Endothelial cell of umbilical vein (primary cell): ENCODE data around the gene CA14. TPM values are rescaled to one million over a fixed set of nuclear protein-coding genes. Genes with fewer than 3 reads are reported as not detected.

Experiments
- BruUV-seq: library from RNA; stranded (reverse); fragments of 400-500 nt; replicated peaks from 2 replicates; lab custom pipeline; 2021; lab: Mats Ljungman, UMichigan
- CTCF ChIA-PET: fragments of 300-600, 350-600 bp; sonication (Branson Sonifier 250); formaldehyde crosslinking; loops from one replicate; lab custom pipeline; 2021; ENCODE audit warnings: antibody characterized with exemption, inconsistent platforms; lab: Charles Lee
- POLR2A ChIA-PET: fragments of 300-600, 350-600 bp; sonication (Branson Sonifier 250); formaldehyde crosslinking; loops from one replicate; lab custom pipeline; 2021; ENCODE audit warnings: antibody characterized with exemption, inconsistent platforms; lab: Charles Lee
- DNase-seq: peaks from one replicate; pipeline ENCODE4 v3.0.0-alpha.2; 2011; ENCODE audit warnings: low read depth, low spot score
- FAIRE-seq: peaks from 2 replicates; lab custom pipeline; 2011; peaks lifted over from hg19 to GRCh38; lab: Jason Lieb, UNC
- H2AFZ ChIP-seq: 2 replicates; pipeline ENCODE4 v1.6.0; 2012; ENCODE audit warnings: low read depth, low read length, control low read depth, inconsistent platforms
- H3K27ac ChIP-seq: 2 replicates; pipeline ENCODE4 v1.5.1; 2011; ENCODE audit warnings: low read depth, mild to moderate bottlenecking, control low read depth, low read length, moderate library complexity; ENCODE audit not compliant: insufficient read depth
- H3K27me3 ChIP-seq, 2 experiments: 2 replicates each; pipeline versions ENCODE4 v1.6.0 to v1.6.1; 2011; ENCODE audit warnings: low read length in 2 of 2, mixed read lengths in 1 of 2; ENCODE audit not compliant: control insufficient read depth in 2 of 2, insufficient read depth in 2 of 2
- H3K36me3 ChIP-seq, 2 experiments: 2 replicates in 1 of 2; 3 replicates in 1 of 2; pipeline ENCODE4 v1.5.1; 2011; ENCODE audit warnings: low read length in 2 of 2, mild to moderate bottlenecking in 1 of 2, moderate library complexity in 1 of 2; ENCODE audit not compliant: control insufficient read depth in 2 of 2, insufficient read depth in 2 of 2; ENCODE audit errors: extremely low read depth in 1 of 2
- H3K4me1 ChIP-seq: 3 replicates; pipeline ENCODE4 v1.5.1; 2011; ENCODE audit warnings: mild to moderate bottlenecking, low read length; ENCODE audit not compliant: control insufficient read depth, insufficient read depth; ENCODE audit errors: extremely low read depth
- H3K4me2 ChIP-seq: 2 replicates; pipeline ENCODE4 v1.6.1; 2011; ENCODE audit warnings: low read length, control low read depth, mixed read lengths; ENCODE audit not compliant: insufficient read depth
- H3K4me3 ChIP-seq, 3 experiments: fragments of 200-600 bp in 1 of 3; sonication (generic), shearing (Covaris generic) in 1 of 3; replicated peaks in 1 of 3; 2 replicates each; pipeline ENCODE4 v1.5.1; 2011 to 2016; ENCODE audit warnings: control low read depth in 3 of 3, low read length in 3 of 3, mild to moderate bottlenecking in 2 of 3, inconsistent platforms in 1 of 3, low read depth in 1 of 3, moderate library complexity in 1 of 3; ENCODE audit not compliant: insufficient read depth in 1 of 3
- H3K79me2 ChIP-seq: 2 replicates; pipeline ENCODE4 v1.6.0; 2012; ENCODE audit warnings: low read length, inconsistent platforms; ENCODE audit not compliant: control insufficient read depth, insufficient read depth
- H3K9ac ChIP-seq: replicated peaks from 2 replicates; pipeline ENCODE3; 2011; ENCODE audit warnings: low read length, control low read depth; ENCODE audit not compliant: insufficient read depth; ENCODE audit errors: extremely low read depth
- H3K9me1 ChIP-seq: replicated peaks from 3 replicates; pipeline ENCODE4 v1.6.0; 2011; ENCODE audit warnings: mild to moderate bottlenecking, low read length; ENCODE audit not compliant: control insufficient read depth, insufficient read depth; ENCODE audit errors: extremely low read depth
- H3K9me3 ChIP-seq: replicated peaks from 2 replicates; pipeline ENCODE4 v1.5.1; 2012; ENCODE audit warnings: low read length, inconsistent platforms; ENCODE audit not compliant: control insufficient read depth, insufficient read depth
- H4K20me1 ChIP-seq: replicated peaks from 2 replicates; pipeline ENCODE3; 2011; ENCODE audit warnings: mild to moderate bottlenecking, low read length; ENCODE audit not compliant: control insufficient read depth, insufficient read depth; ENCODE audit errors: extremely low read depth
- CTCF ChIP-seq, 2 donors: IDR thresholded peaks; 1 replicate in 1 of 2; 2 replicates in 1 of 2; pipeline ENCODE4 v1.5.1; 2011; ENCODE audit warnings: low read length in 2 of 2, mild to moderate bottlenecking in 2 of 2, moderate library complexity in 2 of 2, control low read depth in 1 of 2, inconsistent platforms in 1 of 2, low read depth in 1 of 2; ENCODE audit not compliant: insufficient read depth in 1 of 2; ENCODE audit errors: extremely low read depth in 1 of 2
- EZH2 ChIP-seq: IDR thresholded peaks from 2 replicates; pipeline ENCODE4 v1.6.1; 2012; ENCODE audit warnings: borderline replicate concordance, low read depth, mild to moderate bottlenecking, moderate library complexity, low read length, inconsistent platforms; ENCODE audit not compliant: severe bottlenecking
- FOS ChIP-seq: IDR thresholded peaks from 2 replicates; pipeline ENCODE4 v1.6.1; 2011; ENCODE audit warnings: mild to moderate bottlenecking, low read length, moderate library complexity, borderline replicate concordance; ENCODE audit not compliant: insufficient read depth
- GATA2 ChIP-seq: IDR thresholded peaks from 2 replicates; pipeline ENCODE4 v1.7.0; 2011; ENCODE audit warnings: low read depth, mild to moderate bottlenecking, moderate library complexity, mixed read lengths, low read length; ENCODE audit not compliant: insufficient read length, insufficient read depth
- JUN ChIP-seq: IDR thresholded peaks from 2 replicates; pipeline ENCODE4 v1.6.1; 2011; ENCODE audit warnings: borderline replicate concordance, low read depth; ENCODE audit not compliant: insufficient read length, insufficient read depth
- MAX ChIP-seq: IDR thresholded peaks from 2 replicates; pipeline ENCODE4 v1.6.1; 2011; ENCODE audit not compliant: insufficient read depth, insufficient read length
- MYC ChIP-seq: IDR thresholded peaks from one replicate; pipeline ENCODE4 v1.6.1; 2011; ENCODE audit warnings: mild to moderate bottlenecking, low read depth, low read length
- POLR2A ChIP-seq: IDR thresholded peaks from 2 replicates; pipeline ENCODE4 v1.6.1; 2012; ENCODE audit warnings: low read depth, mild to moderate bottlenecking, control low read depth, low read length
- POLR2AphosphoS5 ChIP-seq: IDR thresholded peaks from 2 replicates; pipeline ENCODE4 v1.6.1; 2012; ENCODE audit warnings: low read depth, mild to moderate bottlenecking, control low read depth, low read length, moderate library complexity; ENCODE audit not compliant: insufficient read depth
- dilution Hi-C: fragments of 300-500 bp; cut with MboI; formaldehyde crosslinking; loops from one replicate; pipeline ENCODE4 v1.15.0; 2019; ENCODE audit warnings: low sequenced_read_pairs; ENCODE audit not compliant: extremely low pct_ligation_motif_present
- intact Hi-C: fragments of 100-400 bp; cut with micrococcal nuclease; formaldehyde crosslinking; loops from one replicate; pipeline ENCODE4 v1.10.0; 2022
- polyA plus RNA-seq, 4 experiments: library from polyadenylated mRNA; depleted of rRNA in 3 of 4; stranded (reverse) in 3 of 4; unstranded in 1 of 4; fragments of >200 nt; gene quantifications; 2 replicates each; pipeline versions ENCODE4 v1.2.1 to v1.2.3, GENCODE V29; 2011 to 2012; ENCODE audit warnings: missing spikeins in 1 of 4
- total RNA-seq: library from RNA; stranded (reverse); gene quantifications from 2 replicates; pipeline ENCODE4 v1.2.3, GENCODE V29; 2021

CA14 gene
- total and polyA plus RNA-seq, 2 donors (not counting 3 experiments of a cell fraction or from before 2014, with no cell fraction given) = not detected

GRCh38 chr1:150295476-150295875 lies 37.9 kb downstream of the CA14 start:
- Histone ChIP-seq H3K4me3 (no peak overlapping the region), H3K79me2 (peaks cover 21% of the 10 kb centered on the region), H2AFZ (no peak overlapping the region), H4K20me1 (no peaks in the 10 kb centered on the region), H3K9ac (no peak overlapping the region), H3K36me3 (peaks cover 0 to 3% of the 10 kb centered on the region in 2 experiments), H3K4me2 (no peak overlapping the region), H3K27ac (no peak overlapping the region), H3K9me1 (no peaks in the 10 kb centered on the region), H3K27me3 (no peaks in the 10 kb centered on the region), H3K4me1 (peaks cover 13% of the 10 kb centered on the region), H3K9me3 (no peaks in the 10 kb centered on the region)
- CTCF ChIA-PET = interaction anchor here (0.5 kb wide), 1 partner anchor 43 kb away, joined by 3 read pairs; no protein-coding TSS in a partner anchor
- dilution Hi-C loops (no loop called here), intact Hi-C loops (no loop called here)
- DNase-seq = no peak
- FAIRE-seq = no peak
- no peak for TF ChIP-seq JUN
- no peak for TF ChIP-seq GATA2
- no peak for TF ChIP-seq POLR2A
- no peak for TF ChIP-seq POLR2AphosphoS5
- TF ChIP-seq CTCF (IDR thresholded peaks at IDR 0.05; ENCODE audit: extremely low read depth in 1 of 2, insufficient read depth in 1 of 2, low read depth in 1 of 2, low read length in 2 of 2) = no peak
- TF ChIP-seq MYC = no peak
- TF ChIP-seq FOS = no peak
- no peak for TF ChIP-seq EZH2
- TF ChIP-seq MAX = no peak
- BruUV-seq = no TSS peak
- POLR2A ChIA-PET = no interaction called here
